ENCODE measurements around the gene NFATC1.

DNA sequence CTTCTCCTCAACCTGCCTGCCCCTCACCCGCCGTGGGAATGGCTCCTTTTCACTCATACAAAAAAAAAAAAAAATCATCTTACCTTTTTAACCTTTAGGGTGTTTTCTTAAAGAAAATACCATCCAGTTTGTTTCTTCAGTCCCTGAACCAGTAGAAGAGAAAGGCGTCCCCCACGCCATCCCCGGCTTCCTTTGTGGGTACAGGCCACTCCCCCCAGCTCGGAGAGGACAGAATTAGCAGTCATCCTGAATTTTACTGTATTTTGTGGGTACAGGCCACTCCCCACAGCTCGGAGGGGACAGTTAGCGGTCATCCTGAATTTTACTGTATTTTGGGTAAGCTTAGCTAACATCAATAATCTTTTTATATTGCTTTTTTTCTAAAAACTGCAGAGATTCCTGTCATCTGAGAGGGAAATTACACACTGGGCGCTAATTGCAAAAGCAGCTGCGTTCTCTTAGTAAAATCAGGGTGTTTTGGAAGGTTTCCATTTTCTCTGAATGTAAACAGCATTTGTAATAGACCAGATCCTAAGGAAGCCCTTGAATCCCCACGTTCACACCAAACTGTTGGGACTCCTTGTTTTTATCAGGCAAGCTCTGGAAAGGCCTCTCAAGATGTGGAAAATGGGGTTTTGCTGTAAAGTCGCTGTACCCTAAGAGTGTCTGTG lies 72.5 kb downstream of the NFATC1 start:
- no peak for TF ChIP-seq YY1 (IDR thresholded peaks at IDR 0.05; ENCODE audit: low read depth)
- no peak for TF ChIP-seq POLR2AphosphoS5 (IDR thresholded peaks at IDR 0.05; ENCODE audit: low read depth, low read length)
- no peak for TF ChIP-seq TAF1 (IDR thresholded peaks at IDR 0.05; ENCODE audit: borderline replicate concordance, low read depth, low read length)
